ENCODE results near the gene GSE1.

Gene GSE1

DNA sequence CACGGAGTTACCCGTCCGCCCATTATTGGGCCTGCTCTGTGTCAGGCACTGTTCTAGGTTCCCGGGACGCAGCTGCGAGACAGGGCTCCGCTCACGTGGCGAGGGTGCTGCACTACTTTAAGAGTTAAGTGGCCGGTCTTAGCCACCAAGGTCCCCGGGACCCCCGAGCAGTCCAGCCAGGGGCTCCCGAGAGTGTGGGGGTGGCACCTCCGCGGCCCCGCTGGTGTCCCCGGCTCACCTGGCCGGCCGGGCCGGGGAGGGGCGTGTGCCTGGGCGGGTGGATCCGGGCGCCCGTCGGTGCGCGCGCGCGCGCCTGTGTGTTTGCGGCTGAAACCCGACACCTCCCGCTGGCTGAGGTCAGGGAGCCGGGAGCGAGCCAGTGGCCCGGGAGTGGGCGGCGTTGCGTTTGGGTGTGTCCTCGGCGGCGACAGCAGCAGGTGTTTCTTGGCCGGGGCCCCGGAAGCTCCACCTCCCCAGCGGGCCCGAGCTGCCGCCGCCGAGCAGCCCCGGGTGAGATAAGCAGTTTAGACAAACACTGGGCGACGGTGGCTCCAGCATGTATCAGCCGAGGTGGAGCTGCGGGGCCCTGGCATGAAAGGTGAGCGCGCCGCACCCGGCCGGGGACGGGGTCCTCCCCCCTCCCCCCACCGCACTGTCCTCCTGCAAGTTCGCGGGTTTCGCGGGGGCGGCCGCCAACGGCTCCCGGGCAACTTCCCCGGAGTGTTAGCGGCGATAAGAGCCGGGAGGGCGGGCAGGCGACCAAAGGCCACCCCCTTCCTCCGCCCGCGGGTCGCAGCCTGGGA is at the start of gene GSE1:
GSE1 (plus strand) TSS at position 522 of the 803 bp plus-strand sequence; CDS start at position 592, 70 bp downstream.
- peaks cover 16% of the 10 kb centered on the region for H3K36me3 ChIP-seq (ENCODE audit: control insufficient read depth, insufficient read depth, low read length)
- H3K9ac ChIP-seq (ENCODE audit: low read depth, low read length) = peak within 1 kb of the TSS; percentile 73
- peaks cover 21% of the 10 kb centered on the region for H3K4me1 ChIP-seq (ENCODE audit: control insufficient read depth, insufficient read depth, low read length)
- H3K27me3 ChIP-seq (ENCODE audit: control insufficient read depth, insufficient read depth, low read length) = no peaks in the 10 kb centered on the region
- no peaks in the 10 kb centered on the region for H3K9me3 ChIP-seq (ENCODE audit: control insufficient read depth, insufficient read depth, low read length)
- peak within 1 kb of the TSS; percentile 82 for H3K4me3 ChIP-seq (ENCODE audit: low read depth, low read length)

DNA sequence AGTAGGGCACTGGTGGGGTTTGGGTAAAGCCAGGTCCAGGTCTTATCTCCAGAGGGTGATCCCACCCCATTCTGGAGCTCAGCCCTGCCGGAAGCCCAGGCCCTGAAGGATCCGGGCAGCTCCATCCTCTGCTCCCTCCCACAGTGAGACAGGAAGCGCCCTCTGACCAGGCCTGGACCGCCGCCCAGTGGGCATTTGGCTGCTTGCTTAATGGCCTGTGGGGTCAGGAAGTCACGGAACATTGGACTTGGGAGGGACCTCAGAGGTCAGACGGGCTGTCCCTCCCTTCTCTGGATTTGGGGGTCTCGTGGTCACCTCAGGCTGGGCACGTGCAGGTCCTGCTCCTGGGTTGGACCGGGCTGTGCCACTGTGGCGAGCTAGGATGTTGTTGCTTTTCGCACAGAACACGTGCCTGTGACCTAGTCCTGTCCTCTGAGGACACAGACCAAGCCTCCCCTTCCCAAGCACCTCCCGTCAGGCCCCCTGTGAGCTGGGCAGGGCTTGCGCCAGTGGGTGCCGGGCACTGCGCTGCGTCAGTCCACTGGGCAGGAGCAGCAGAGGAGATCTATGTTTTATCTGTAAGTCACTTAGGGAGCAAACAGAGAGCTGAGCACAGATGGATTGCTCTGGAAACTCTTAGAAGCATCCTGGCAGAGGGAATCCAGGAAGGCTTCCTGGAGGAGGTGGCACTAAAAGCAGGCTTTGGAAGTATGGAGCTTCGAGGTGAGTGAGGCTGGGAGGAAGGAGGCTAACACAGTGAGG is 49.4 kb upstream of the GSE1 start:
- no peaks in the 10 kb centered on the region for H3K9me3 ChIP-seq (ENCODE audit: control insufficient read depth, insufficient read depth, low read length)
- H3K36me3 ChIP-seq (ENCODE audit: control insufficient read depth, insufficient read depth, low read length) = peaks cover 2% of the 10 kb centered on the region
- no peak overlapping the region for H3K4me3 ChIP-seq (ENCODE audit: low read depth, low read length)
- no peak overlapping the region for H3K9ac ChIP-seq (ENCODE audit: low read depth, low read length)
- peaks cover 19% of the 10 kb centered on the region for H3K4me1 ChIP-seq (ENCODE audit: control insufficient read depth, insufficient read depth, low read length)
- H3K27me3 ChIP-seq (ENCODE audit: control insufficient read depth, insufficient read depth, low read length) = no peaks in the 10 kb centered on the region

- H3K36me3 ChIP-seq (ENCODE audit: control insufficient read depth, insufficient read depth, low read length) = peaks cover 2% of the 10 kb centered on the region
- no peak overlapping the region for H3K9ac ChIP-seq (ENCODE audit: low read depth, low read length)
- peaks cover 25% of the 10 kb centered on the region for H3K4me1 ChIP-seq (ENCODE audit: control insufficient read depth, insufficient read depth, low read length)
- H3K27me3 ChIP-seq (ENCODE audit: control insufficient read depth, insufficient read depth, low read length) = no peaks in the 10 kb centered on the region
- no peaks in the 10 kb centered on the region for H3K9me3 ChIP-seq (ENCODE audit: control insufficient read depth, insufficient read depth, low read length)
- no peak overlapping the region for H3K4me3 ChIP-seq (ENCODE audit: low read depth, low read length)
Measured at GRCh38 chr16:85564277-85565051, 48.7 kb upstream of the GSE1 start.

- H3K27me3 ChIP-seq (ENCODE audit: control insufficient read depth, insufficient read depth, low read length) = no peaks in the 10 kb centered on the region
- no peak overlapping the region for H3K4me3 ChIP-seq (ENCODE audit: low read depth, low read length)
- peaks cover 2% of the 10 kb centered on the region for H3K36me3 ChIP-seq (ENCODE audit: control insufficient read depth, insufficient read depth, low read length)
- H3K9ac ChIP-seq (ENCODE audit: low read depth, low read length) = no peak overlapping the region
- peaks cover 32% of the 10 kb centered on the region for H3K4me1 ChIP-seq (ENCODE audit: control insufficient read depth, insufficient read depth, low read length)
- H3K9me3 ChIP-seq (ENCODE audit: control insufficient read depth, insufficient read depth, low read length) = no peaks in the 10 kb centered on the region
Measured at GRCh38 chr16:85565340-85565739, 47.8 kb upstream of the GSE1 start.

DNA sequence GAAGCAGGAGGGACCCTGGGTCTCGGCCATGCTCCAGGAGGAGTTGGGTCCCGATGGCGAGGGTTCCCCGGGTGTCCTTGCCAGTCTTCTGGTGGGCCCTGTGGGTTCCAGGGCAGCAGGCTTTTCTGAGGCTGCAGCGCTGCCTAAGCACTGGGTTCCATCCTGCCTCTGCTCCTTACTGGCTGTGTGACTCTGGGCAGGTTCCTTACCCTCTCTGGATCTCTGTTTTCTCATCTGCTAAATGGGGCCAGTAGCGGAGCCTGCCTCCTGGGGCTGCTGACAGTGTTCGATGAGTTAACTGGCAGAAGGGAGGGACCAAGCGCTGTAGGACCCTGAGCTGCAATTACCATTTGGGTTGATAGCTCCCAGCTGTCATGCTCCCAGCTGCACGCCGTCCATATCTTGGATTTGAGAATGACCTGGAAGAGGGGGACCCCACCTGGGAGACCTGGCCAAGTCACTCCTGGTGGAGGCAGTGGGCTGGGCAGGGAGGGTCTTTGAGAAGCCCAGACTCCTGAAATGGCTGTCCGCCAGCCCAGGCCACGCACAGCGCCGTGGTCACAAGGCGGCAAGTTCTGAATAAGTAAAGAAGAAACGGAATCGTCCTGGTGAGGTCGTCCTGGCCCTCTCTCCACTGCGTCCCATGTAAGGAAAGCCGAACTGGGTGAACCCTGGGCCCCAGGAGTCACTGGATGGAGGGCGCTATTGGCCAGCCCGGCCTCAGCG is 47.2 kb upstream of the GSE1 start:
- H3K27me3 ChIP-seq (ENCODE audit: control insufficient read depth, insufficient read depth, low read length) = no peaks in the 10 kb centered on the region
- H3K4me1 ChIP-seq (ENCODE audit: control insufficient read depth, insufficient read depth, low read length) = peaks cover 38% of the 10 kb centered on the region
- H3K36me3 ChIP-seq (ENCODE audit: control insufficient read depth, insufficient read depth, low read length) = peaks cover 2% of the 10 kb centered on the region
- no peaks in the 10 kb centered on the region for H3K9me3 ChIP-seq (ENCODE audit: control insufficient read depth, insufficient read depth, low read length)
- no peak overlapping the region for H3K4me3 ChIP-seq (ENCODE audit: low read depth, low read length)
- peak overlapping the region; percentile 16 for H3K9ac ChIP-seq (ENCODE audit: low read depth, low read length)

GRCh38 chr16:85566561-85567100 is 46.5 kb upstream of the GSE1 start:
- peaks cover 2% of the 10 kb centered on the region for H3K36me3 ChIP-seq (ENCODE audit: control insufficient read depth, insufficient read depth, low read length)
- no peak overlapping the region for H3K4me3 ChIP-seq (ENCODE audit: low read depth, low read length)

GRCh38 chr16:85567101-85567866 is 45.8 kb upstream of the GSE1 start:
- no peak overlapping the region for H3K4me3 ChIP-seq (ENCODE audit: low read depth, low read length)
- no peak overlapping the region for H3K9ac ChIP-seq (ENCODE audit: low read depth, low read length)
- H3K36me3 ChIP-seq (ENCODE audit: control insufficient read depth, insufficient read depth, low read length) = peaks cover 2% of the 10 kb centered on the region
- H3K27me3 ChIP-seq (ENCODE audit: control insufficient read depth, insufficient read depth, low read length) = no peaks in the 10 kb centered on the region
- H3K9me3 ChIP-seq (ENCODE audit: control insufficient read depth, insufficient read depth, low read length) = no peaks in the 10 kb centered on the region
- H3K4me1 ChIP-seq (ENCODE audit: control insufficient read depth, insufficient read depth, low read length) = peaks cover 37% of the 10 kb centered on the region

More at GRCh38 chr16:85566561-85567100, 46.5 kb upstream of the GSE1 start:
- H3K27me3 ChIP-seq (ENCODE audit: control insufficient read depth, insufficient read depth, low read length) = no peaks in the 10 kb centered on the region
- no peaks in the 10 kb centered on the region for H3K9me3 ChIP-seq (ENCODE audit: control insufficient read depth, insufficient read depth, low read length)
- H3K9ac ChIP-seq (ENCODE audit: low read depth, low read length) = no peak overlapping the region
- H3K4me1 ChIP-seq (ENCODE audit: control insufficient read depth, insufficient read depth, low read length) = peaks cover 39% of the 10 kb centered on the region

GRCh38 chr16:85567935-85568334 is 45.2 kb upstream of the GSE1 start:
- Histone ChIP-seq H3K36me3 (ENCODE audit: control insufficient read depth, insufficient read depth, low read length) (no peaks in the 10 kb centered on the region), H3K9me3 (ENCODE audit: control insufficient read depth, insufficient read depth, low read length) (no peaks in the 10 kb centered on the region), H3K4me1 (ENCODE audit: control insufficient read depth, insufficient read depth, low read length) (peaks cover 31% of the 10 kb centered on the region), H3K27me3 (ENCODE audit: control insufficient read depth, insufficient read depth, low read length) (no peaks in the 10 kb centered on the region), H3K4me3 (ENCODE audit: low read depth, low read length) (no peak overlapping the region), H3K9ac (ENCODE audit: low read depth, low read length) (no peak overlapping the region)

DNA sequence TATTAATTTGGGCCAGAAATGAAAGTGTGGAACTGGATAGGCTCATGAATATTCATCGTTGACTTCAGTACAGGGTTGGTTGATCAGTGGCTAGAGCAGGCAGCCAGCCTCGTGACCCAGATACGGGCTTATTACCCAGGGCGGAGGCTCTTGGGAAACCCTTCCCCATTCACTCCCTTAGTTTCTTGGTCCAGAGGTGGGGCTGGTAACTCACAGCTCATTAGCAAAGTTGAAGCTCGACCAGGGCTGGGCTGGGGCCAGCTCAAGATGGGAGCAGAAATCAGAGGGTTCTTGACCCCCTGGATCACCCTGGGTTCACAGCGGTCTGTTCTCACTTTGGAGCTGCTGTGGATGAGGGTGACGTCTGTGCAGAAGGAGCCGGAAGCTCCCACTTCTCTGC is 44.6 kb upstream of the GSE1 start:
- H3K9me3 ChIP-seq (ENCODE audit: control insufficient read depth, insufficient read depth, low read length) = no peaks in the 10 kb centered on the region
- no peaks in the 10 kb centered on the region for H3K36me3 ChIP-seq (ENCODE audit: control insufficient read depth, insufficient read depth, low read length)
- no peak overlapping the region for H3K9ac ChIP-seq (ENCODE audit: low read depth, low read length)
- H3K27me3 ChIP-seq (ENCODE audit: control insufficient read depth, insufficient read depth, low read length) = no peaks in the 10 kb centered on the region
- peaks cover 31% of the 10 kb centered on the region for H3K4me1 ChIP-seq (ENCODE audit: control insufficient read depth, insufficient read depth, low read length)
- no peak overlapping the region for H3K4me3 ChIP-seq (ENCODE audit: low read depth, low read length)

- no peak overlapping the region for H3K9ac ChIP-seq (ENCODE audit: low read depth, low read length)
- H3K36me3 ChIP-seq (ENCODE audit: control insufficient read depth, insufficient read depth, low read length) = no peaks in the 10 kb centered on the region
- H3K27me3 ChIP-seq (ENCODE audit: control insufficient read depth, insufficient read depth, low read length) = no peaks in the 10 kb centered on the region
- H3K9me3 ChIP-seq (ENCODE audit: control insufficient read depth, insufficient read depth, low read length) = no peaks in the 10 kb centered on the region
- peaks cover 31% of the 10 kb centered on the region for H3K4me1 ChIP-seq (ENCODE audit: control insufficient read depth, insufficient read depth, low read length)
- H3K4me3 ChIP-seq (ENCODE audit: low read depth, low read length) = no peak overlapping the region
Measured at GRCh38 chr16:85569039-85569614, 44.0 kb upstream of the GSE1 start.
